Anterior cingulate cortex (tissue), 58 donors: ENCODE data around the gene MDM2.
"Not testable (repeated sequence)": the region's sequence is repeated elsewhere in the genome, so short reads cannot be mapped to it uniquely, and the experiment has no call there.

Experiments
- DNase-seq, 58 donors: peaks; one replicate each; lab custom pipeline; 2025; lab: John Stamatoyannopoulos, UW

The MDM2 gene

DNA sequence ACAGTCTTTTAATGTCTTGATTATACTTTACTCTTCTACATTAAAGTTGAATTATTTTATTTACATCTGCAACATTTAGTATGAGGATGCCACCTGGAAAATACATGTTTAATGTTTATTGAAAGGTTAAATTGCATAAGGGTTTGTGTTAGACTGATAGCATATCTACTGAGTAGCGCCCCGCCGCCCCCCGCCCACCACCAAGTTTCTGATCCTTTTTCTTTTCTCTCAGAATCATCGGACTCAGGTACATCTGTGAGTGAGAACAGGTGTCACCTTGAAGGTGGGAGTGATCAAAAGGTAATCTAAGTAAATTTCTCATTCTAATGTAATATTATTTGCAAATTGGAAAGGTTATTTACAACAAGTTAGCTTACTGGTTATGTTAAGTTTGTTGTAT is 16.2 kb downstream of the MDM2 start:
- no peak for DNase-seq

DNA sequence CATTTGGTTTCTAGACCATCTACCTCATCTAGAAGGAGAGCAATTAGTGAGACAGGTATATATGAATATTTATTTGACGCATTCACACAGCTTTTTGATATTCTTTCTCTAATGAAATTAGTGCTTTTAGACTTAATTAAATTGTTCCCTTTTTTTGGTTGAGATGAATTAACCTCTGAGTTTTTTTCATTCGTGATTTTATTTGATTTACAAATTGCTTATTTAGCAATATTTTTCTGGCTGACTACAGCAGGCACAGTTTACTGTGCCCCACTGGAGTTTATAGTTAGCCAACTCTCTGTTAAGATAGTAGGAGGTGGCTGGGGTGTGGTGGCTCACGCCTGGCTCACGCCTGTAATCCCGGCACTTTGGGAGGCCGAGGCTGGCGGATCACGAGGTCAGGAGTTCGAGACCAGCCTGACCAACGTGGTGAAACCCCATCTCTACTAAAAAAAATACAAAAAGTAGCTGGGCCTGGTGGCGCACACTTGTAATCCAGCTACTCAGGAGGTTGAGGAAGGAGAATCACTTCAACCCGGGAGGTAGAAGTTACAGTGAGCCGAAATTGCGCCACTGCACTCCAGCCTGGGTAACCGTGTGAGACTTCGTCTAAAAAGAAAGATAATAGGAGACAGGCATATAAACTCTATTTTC is 16.7 kb downstream of the MDM2 start:
- DNase-seq, result no peak

DNA sequence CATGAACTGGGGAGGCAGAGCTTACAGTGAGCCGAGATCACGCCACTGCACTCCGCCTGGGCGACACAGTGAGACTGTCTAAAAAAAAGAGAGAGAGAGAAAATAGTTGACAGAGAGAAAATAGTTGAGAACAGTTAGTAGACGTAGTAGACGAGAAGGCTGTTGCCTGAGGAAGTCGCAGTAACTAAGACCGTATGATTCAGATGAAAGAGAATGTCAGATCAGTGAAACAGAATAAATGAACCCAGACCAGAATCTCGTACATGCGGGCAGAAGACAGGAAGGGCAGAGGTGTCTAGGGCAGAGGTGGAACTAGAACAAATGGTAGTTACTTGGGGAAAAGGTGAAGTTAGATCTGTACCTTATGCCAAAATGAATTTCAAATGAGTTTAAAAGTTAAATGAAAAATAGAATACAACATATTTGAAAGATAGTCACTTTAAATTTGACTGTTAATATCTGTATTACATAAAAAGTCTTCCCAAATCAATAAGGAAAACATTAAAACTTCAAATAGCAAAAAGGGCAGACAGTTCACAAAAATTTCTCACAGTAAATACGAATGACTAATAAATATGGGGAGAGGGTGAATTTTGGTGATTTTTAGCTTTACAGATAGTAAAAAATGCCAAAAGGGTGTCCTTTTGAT is 17.7 kb downstream of the MDM2 start:
- DNase-seq, result no peak

- DNase-seq, result no peak
Observed at GRCh38 chr12:68827895-68828671, 20.1 kb downstream of the MDM2 start.

DNA sequence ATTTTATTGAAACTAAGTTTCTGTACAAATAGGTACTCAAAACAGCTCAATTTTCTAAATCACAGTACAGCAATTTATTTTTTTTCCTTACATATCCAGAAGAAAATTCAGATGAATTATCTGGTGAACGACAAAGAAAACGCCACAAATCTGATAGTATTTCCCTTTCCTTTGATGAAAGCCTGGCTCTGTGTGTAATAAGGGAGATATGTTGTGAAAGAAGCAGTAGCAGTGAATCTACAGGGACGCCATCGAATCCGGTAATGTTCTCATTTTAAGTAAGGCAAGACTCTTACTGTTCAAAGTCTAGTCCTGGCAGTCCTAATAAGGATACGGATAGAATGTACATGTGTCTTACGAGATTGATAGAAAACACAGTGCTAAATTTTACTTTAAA is 20.7 kb downstream of the MDM2 start:
- DNase-seq, result no peak

DNA sequence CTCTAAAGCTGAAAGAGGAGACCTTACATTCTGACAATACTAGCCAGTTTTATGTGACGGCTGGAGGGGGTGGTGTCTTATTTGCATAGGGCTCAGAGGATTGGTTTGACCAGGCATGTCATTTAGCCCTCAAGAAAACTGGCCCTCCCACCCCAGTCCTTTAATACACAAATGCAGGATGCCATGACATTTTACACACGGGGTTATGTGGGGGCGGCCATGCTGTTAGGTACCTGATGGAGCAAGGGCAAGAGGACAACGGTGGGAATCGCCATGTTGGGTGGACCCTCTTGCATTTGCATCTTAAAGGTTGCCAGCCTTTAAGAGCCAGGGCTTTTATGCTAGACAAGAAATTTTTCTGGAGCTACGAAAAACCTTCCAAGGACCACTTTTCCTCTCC is 23.3 kb downstream of the MDM2 start:
- no peak for DNase-seq

GRCh38 chr12:68831751-68832503 is 23.9 kb downstream of the MDM2 start:
- DNase-seq, result no peak

GRCh38 chr12:68832504-68832867 is 24.5 kb downstream of the MDM2 start:
- no peak for DNase-seq

DNA sequence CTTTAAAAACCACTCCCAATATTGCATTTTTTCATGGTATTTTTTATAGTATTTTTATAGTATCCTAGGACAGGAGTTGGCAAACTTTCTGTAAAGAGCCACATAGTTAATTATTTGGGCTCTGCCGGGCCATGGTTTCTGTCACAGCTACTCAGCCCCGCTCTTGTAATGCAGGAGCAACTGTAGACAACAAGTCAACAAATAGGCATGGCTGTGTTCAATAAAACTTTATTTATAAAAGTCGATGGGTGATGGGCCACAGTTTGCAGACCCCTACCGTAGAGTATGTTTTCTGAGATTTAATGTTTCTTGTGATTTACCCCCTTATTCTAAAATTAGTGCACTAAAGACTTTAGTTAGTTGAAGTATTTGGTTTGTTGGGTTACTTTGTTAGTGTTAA is 25.5 kb downstream of the MDM2 start:
- DNase-seq, result no peak

- DNase-seq, result peak in 1 of 58 donors; percentile 24
Observed at GRCh38 chr12:68835333-68835908, 27.4 kb downstream of the MDM2 start.

- DNase-seq, result no peak
Observed at GRCh38 chr12:68837215-68837614, 29.2 kb downstream of the MDM2 start.

DNA sequence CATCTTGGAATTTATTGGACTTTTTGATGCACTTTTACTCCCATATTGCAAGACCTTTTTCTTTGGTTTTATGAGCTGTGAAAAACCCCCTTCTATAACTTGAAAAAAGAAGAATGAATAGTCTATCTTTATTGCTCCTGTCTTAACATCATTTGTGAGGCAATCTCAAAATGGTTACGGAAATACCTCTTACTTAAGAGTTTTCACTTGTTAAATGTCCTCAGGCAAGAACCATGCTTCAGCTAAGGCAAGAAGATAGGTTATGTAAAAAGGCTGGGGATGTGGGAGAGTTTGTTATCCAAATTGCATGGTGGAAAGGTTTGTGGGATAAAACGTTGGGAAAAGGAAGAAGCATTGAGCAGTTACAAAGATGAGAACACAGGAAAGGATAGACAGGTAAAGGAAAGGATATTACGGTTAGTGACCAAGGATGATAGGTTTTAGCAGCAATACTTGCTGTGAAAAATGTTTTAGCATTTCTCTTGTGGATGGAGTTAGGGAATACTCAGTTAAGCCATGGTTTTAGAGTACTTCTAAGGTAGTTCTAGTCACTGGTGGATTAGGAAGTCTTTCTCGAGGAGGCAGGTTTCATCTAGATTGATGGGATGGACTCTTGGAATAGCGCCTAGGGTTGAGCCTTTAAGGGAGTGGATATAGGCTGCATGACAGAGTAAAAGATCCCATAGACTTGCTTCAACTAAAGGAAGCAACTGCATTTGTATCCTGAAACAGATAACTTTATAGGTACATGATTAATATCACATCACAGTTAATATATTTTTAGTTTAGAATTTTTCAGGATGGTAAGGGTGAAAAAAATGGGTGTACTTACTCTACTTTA is 30.3 kb downstream of the MDM2 start:
- no peak for DNase-seq

DNA sequence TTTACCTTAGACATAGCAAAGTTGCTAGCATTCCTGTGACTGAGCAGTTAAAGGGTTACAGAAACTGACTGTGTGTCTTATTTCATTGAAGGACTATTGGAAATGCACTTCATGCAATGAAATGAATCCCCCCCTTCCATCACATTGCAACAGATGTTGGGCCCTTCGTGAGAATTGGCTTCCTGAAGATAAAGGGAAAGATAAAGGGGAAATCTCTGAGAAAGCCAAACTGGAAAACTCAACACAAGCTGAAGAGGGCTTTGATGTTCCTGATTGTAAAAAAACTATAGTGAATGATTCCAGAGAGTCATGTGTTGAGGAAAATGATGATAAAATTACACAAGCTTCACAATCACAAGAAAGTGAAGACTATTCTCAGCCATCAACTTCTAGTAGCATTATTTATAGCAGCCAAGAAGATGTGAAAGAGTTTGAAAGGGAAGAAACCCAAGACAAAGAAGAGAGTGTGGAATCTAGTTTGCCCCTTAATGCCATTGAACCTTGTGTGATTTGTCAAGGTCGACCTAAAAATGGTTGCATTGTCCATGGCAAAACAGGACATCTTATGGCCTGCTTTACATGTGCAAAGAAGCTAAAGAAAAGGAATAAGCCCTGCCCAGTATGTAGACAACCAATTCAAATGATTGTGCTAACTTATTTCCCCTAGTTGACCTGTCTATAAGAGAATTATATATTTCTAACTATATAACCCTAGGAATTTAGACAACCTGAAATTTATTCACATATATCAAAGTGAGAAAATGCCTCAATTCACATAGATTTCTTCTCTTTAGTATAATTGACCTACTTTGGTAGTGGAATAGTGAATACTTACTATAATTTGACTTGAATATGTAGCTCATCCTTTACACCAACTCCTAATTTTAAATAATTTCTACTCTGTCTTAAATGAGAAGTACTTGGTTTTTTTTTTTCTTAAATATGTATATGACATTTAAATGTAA is 31.5 kb downstream of the MDM2 start:
- no peak for DNase-seq

DNA sequence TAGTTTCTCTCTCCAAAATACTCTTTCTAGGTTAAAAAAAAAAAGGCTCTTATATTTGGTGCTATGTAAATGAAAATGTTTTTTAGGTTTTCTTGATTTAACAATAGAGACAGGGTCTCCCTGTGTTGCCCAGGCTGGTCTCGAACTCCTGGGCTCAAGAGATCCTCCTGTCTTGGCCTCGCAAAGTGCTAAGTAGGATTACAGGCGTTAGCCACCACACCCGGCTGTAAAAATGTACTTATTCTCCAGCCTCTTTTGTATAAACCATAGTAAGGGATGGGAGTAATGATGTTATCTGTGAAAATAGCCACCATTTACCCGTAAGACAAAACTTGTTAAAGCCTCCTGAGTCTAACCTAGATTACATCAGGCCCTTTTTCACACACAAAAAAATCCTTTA is 33.2 kb downstream of the MDM2 start:
- not testable (repeated sequence) for DNase-seq

DNA sequence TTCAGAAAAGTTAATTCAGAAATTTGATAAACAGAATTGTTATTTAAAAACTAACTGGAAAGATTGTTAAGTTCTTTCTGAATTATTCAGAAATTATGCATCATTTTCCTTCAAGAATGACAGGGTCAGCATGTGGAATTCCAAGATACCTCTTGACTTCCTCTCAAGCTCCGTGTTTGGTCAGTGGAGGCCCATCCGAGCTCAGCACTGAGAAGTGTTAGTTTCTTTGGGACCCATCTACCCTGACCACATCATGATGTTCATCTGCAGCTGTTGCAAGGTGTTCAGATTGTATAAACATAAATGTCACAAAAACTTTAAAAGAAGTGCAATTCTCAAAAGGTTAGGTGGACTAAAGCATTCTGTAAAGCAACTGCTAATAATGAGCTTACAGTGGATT is 33.7 kb downstream of the MDM2 start:
- no peak for DNase-seq

GRCh38 chr12:68842123-68842522 is 34.1 kb downstream of the MDM2 start:
- DNase-seq, result no peak

DNA sequence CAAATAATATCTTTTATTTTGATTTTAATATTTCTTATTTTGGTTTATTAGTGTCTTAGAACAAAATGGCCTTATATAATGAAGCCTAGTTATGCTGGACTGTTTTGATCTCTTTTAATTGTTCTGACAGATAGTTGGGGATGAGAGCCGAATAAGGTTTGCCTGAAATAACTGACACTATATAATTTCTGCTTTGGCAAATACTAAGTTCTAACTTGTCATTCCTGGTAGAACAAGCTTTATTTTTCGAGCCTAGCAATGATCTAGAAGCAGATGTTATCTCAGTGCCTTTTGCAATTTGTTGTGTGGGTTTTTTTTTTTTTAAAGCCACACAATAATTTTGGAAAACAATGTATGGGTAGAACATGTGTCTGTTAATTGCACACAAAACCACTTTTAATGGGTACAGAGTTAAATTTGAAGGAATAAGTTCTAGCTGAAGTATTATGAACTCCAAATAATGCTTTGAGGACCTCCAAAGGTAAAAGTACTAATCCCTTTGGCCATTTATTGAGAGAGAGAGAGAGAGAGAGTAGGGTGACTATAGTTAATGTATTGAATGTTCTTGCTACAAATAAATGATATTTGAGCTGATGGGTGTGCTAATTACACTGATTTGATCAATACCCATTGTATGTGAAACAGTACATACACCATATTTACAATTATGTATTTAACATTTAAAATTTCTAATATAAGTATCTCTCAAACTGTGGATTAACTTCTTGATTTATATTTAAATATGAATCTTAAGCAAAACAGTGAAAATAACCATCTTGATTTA is 35.0 kb downstream of the MDM2 start:
- DNase-seq, result no peak

- no peak for DNase-seq
Observed at GRCh38 chr12:68844318-68844745, 36.4 kb downstream of the MDM2 start.
